ENCODE data around the gene DDX41.

- TF ChIP-seq CTCF (IDR thresholded peaks at IDR 0.05) (no peak), POLR2A (IDR thresholded peaks at IDR 0.05) (no peak)
Measured at GRCh38 chr5:177529247-177530203, 12.8 kb upstream of the DDX41 start.

All from heart left ventricle (tissue), 13 donors.